Stimulated activated CD8-positive, alpha-beta memory T cell treated with anti-CD3 and anti-CD28 coated beads, Interleukin-12 subunit alpha, Interleukin-12 subunit beta, amount 100 ng/mL, for 24 hours (primary cell): ENCODE results near the gene DEGS2.

Experiments used
- DNase-seq: peaks from one replicate; pipeline ENCODE4 v3.0.0-alpha.2; 2020; ENCODE audit errors: extremely low read depth

DEGS2 gene

DNA sequence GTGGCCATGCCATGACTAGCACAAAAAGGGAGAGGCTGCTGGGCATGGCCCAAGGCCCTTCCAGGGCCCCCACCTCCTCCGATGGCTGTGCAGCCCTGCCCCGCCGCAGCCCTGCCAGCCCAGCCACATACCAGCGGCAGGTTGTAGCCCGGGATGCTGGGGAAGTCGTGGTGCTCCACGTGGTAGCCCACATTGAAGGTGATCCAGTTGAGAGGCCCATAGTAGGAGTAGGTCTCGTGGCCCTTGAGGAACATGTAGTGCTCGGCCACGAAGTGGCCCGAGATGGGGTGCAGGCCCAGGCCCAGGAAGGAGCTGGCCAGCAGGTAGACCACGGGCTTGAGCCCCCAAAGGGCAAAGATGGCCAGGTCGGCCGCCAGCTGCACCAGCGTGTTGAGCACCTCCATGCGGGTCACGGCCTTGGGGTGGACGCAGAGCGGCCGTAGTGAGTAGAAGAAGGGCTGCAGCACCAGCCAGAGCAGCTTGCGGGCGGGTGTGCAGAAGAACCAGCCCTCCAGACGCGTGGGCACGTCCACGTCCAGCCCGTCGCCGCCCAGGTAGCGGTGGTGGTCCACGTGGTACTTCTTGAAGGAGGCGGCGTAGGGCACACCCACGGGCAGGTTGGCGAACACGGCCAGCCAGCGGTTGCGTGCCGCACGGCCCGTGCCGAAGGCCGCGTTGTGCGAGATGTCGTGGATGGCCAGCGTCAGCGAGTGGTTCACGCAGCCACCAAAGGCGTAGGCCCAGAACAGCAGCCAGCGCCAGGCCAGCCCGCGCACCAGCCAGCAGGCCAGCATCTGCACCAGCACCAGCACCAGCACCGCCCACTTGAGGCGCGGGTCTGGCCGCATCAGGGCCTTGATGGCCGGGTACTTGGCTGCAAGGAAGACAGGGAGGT is 10.4 kb downstream of the DEGS2 start:
- DNase-seq, result no peak

DNA sequence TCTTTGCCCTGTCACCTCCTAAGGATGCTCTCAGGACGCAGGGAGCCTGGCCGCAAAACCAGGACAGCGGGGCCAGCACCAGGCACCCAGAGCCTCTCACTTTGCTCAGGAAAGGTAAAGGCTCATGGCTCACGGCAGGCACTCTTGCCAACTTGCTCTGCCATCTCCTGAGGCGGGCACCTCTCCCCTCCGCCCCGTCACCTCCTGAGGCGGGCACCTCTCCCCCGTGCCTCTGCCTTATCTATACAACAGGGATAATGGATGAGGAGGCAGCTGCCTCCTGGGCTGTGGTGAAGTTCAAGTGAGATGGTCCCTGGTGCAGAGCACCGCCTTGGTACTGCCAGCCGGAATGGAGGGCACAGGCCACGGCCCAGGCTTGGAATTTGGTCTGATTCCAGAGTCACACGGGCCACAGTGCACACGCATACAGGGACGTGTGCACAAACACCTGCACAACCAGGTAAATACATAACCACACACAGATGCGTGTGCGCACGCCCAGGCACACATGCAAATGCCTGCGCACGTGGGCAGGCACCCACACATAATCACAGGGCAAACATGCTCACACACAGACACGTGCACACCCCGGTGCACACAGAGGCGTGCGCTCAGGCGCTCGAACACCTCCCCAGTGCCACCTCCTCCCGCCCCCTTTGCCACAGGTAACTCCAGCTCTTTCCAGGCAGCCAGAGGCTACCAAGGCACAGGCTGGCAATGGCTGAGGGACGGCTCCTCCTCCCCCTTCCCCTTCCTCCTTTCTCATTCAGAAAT is 11.6 kb downstream of the DEGS2 start:
- DNase-seq, result no peak

DNA sequence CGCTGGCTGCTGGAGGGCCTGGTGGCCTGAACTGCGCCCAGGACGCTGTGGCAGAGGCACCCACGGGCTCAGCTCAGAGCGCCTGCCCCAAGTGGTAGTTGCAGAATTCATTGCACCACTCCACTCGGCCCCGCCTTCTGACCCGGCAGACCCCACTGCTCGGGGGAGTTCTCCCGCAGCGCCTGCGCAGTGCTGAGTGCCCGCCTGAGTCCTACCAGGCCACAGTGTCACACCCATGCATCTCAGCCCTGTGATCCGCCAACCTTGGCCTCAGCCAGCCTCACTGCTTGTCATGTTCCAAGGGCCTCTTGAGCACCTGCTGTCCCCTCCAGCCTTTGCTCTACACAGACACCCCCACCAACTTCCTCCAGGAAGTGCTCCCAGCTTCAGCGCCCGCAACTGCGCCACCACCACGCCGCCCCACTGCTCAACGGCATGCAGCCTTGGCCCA is 12.2 kb downstream of the DEGS2 start:
- peak; percentile 52 for DNase-seq

DNA sequence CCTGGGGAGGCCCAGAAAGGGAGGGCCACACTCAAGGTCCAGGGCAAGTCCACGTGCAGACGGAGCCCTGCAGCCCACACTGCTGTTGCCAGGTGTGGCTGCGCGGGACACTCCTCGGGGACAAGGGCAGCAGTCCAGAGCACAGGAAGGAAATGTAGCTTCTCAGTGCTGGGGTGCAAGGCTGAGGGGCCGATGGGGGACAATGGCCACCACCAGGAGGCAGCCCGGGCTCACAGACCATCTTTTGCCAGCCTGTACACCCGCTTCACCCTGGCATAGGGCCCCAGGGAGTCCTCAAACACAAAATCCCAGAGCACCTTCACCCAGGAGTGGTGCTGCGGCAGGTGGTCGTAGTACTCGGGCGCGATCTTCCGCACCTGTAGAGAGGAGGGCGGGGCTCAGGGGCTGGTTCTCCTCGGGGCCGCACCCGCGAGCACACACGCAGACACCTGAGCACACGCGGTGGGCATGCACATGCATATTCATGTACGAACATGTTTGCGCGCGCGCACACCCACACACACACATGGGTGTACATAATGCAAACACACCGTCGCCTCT is 12.8 kb downstream of the DEGS2 start:
- no peak for DNase-seq

DNA sequence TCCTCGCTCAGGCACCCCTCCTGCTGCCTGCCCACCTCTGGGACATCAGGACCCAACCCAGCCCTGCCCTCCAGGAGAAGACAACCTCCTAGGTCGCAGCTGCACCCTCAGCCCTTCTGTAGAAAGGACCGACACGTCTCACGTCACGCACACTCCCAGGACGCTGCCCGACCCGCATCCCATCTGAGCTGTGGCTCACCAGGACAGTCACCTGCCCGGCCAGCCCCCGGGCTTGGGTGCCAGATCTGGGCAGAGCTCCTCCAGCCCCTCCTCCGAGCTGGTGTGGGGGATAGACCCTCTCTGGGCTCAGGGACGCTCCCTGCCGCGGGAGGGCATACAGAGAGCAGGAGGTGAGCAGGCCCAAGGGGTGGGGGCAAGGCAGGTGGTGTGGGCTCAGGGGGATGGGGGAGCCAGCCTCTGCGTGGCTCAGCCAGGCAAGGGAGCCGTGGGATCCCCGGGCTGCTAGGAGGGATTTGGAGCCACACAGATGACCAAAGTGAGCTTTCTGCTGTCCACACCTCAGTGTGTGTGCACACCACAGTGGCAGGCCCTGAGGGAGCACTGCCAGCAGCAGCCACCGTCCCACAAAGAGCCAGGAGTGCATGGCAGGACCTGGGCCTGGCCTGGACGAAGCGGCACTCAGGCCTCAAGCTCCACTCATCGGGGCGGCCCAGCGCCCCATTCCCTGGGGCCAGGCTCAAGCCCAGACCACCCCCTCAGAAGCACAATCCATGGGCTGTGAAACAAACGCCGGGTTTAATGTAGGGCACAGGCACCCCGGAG is 13.6 kb downstream of the DEGS2 start:
- no peak for DNase-seq

DNA sequence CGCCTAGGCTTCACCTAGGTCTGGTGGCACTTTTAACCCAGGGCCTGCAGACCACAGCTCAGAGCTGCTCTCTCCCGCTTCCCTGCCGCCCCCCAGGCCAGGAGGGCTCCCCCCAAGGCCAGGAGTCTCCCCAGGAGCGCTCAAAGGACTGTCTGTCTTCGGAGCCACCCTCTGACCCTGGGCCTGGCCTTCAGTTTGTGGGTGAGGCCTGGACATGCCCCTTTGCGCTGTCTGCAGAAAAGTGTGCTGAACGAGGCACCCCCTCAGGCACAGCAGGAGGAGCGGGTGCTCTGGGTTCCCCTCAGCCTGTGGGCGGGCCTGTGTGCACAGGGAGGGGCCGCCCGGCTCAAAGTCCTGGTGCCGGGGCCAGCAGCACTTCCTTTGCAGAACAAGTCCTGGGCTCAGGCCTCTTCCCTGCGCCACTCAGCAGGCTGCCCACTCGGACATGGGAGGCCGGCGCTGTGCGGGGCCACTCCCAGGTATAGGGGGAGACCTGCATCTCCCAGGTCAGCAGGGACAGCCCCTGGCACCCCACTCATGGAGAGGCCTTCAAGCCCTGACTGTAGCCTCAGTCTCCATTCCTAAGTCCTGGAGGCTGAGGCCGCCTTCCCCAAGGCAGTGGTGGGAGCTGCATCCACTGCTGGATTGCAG is 14.3 kb downstream of the DEGS2 start:
- DNase-seq, result no peak

DNA sequence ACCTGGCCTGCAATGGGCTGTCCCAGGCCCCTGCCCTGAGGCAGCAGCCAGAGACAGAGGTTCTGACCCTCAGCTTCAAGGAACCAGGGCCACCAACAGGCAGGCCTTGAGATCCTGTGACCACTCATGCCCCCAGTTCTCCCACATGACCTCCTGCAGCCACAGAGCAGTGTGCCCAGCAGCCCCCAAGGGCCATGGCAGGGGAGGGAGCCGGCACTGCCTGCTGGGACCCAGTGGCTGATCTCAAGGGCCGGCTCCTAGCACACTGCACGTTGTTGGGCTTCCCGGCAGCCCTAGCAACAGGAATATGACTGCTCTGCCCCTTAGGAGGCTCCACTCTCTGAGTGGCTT is 14.8 kb downstream of the DEGS2 start:
- DNase-seq, result no peak

DNA sequence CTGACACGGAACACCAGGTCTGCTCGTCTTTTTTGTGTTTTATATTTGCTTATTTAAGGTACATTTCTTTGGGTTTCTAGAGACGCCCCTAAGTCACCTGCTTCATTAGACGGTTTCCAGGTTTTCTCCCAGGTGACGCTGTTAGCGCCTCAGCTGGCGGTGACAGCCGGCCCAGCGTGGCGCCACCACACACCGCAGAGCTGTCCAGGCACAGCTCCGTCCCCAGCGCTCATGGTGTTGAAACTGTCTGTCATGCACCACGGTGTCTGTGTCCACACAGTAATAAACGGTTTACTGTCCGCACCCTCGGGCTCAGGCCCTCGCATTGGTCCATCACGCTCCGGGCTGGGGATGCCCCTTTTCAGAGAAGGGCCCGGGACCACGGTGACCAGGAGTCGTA is 15.5 kb downstream of the DEGS2 start:
- DNase-seq, result no peak

DNA sequence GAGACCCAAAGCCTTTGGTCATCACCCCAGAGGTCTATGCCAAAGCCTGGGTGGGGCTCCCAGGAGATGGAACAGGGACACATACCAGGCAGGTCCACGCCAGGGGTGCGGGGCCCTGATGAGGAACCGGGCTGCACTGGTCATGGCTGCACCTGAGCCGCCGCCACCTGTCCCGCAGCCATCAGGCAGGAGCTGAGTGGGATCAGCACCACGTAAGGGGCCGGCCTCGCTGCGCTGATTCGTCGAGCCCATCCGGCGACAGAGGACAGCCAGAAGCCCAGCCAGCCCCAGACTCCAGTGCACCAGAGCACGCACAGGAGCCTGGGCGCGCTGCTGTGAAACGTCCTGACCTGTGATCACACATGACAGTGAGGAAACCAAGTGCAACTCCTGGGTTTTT is 15.9 kb downstream of the DEGS2 start:
- no peak for DNase-seq

DNA sequence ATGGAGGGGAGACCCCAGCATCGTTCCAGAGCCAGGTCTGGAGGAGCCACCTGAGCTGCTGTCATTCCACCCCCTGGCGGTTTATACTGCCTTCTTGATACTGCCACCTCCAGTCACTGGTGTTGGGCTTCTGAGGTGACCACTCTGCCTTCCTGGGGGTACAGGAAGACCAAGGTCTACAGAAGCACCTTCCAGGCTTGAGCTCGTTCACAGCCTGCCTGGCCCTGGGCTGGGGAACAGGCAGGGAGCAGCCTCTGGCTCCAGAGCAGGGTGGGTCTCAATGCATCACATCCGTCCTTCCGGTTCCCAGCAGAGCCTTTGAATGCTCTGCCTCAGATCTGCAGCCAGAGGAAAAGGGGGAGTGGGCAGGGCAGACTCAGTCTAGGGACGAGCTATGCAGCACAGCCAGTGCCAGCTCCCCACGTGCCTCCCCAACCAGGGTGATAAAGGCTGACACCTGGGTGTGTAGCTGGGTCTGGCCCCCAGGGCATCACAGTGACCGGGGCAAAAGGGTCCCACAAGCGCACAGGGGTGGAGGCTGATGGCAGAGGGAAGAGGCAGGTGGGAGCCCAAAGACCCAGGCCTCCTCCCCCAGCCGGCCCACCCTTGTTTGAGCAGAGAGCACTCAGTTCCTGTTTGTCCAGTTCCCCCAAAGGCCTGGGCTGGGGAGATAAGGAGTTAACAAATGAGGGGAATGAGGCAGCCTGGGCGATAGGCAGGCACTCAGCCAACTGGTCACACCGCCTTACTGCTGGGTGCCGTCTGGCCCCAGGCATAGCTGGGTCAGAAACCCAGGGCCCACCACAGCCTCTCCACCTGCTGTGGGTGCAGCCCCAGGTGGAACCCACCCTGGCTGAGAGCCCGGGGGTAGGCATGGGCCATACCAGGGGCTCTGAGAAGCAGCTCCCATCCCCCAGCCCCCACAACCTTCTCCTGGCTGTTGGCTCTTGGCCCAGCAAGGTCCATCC is 17.1 kb downstream of the DEGS2 start:
- no peak for DNase-seq

DNA sequence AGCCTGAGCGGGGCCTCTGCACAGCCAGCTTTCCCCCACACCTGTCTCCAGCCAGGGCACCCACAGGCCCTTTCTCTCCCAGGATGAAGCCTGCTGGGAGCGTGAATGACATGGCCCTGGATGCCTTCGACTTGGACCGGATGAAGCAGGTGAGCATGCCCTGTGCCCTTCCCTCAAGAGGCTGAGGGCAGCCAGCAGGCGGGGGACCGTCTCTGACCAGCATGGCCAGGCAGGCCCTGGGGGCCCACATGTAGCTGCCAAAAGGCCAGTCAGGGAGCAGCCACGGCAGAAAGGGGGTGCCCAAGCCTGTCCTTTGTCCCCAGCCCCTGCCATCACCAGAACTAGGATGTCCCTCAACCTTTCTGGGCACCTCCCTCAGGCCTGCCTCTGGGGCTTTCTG is 18.3 kb downstream of the DEGS2 start:
- no peak for DNase-seq

DNA sequence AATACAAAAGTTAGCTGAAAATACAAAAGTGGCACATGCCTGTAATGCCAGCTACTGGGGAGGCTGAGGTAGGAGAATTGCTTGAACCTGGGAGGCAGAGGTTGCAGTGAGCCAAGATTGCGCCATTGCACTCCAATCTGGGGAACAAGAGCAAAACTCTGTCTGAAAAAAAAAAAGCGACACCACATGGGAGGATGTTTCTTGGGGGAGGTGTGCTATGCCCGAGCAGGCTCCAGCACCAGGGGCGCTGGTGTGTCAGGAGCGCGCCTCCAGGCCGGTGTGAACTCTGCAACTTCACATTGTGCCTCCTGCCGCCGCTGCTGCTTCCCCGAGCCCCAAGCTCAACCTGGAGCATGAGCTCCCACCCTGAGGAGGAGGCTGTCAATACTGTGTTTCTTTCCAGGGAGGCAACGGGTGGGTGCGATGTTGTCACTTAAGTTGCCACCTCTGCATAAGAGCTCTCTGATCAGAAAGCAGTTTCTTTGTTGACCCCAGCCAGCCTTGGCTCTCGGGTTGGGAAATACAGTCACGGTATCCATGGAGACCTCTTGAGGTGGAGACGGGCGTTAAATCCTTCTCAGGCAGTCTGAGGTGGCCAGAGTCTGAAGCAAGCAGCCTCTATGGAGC is 18.9 kb downstream of the DEGS2 start:
- DNase-seq, result no peak

DNA sequence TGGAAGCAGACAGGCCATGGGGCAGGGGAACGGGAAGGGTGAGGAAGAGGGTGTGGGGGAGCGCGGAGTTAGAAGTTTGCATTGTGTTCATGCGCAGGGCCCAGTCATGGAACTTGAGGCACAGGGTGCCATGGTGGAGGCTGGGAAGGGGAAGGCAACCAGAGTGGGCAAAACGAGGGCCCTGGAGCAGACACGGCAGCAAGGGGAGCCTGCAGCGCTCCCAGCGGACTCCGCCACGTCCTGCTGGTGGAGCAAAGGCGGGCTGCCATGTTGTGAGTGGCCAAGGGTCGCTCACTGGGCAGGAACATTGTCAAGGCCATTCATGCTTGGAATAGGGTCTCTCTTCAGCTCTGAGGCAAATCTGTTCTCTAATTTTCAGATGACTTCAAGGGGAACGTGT is 20.5 kb downstream of the DEGS2 start:
- no peak for DNase-seq

DNA sequence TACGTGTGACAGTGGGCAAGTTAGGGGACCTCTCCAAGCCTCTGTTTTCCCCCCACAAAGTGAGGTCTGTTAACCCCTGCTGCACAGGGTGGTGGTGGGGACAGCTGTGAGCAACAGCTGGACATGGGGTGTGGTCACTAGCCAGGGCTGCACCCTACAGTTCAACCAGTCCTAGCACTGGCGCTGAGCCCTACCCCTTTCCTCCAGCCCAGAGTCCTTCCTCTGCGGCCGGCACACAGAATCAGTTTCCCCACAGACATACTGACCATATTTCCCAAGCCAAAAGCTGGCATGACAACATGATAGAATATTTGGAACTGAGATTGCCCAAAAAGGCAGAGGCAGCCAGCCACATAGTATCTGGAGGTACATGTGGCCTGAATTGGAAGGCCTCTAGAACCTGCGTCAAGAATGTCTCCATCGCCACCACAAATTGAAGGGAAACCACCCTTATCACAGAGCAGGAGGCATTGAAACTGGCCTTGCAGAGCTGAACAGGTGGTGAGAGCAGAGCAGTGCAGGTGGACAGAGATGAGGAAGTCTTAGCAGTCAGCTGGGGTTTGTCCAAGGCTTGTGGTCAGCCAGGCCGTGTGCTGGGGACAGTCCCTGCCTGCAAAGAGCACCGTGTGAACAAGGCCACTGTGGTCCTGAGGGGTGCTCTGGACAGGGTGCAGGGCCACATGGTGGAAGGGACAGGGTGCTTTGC is 21.2 kb downstream of the DEGS2 start:
- no peak for DNase-seq

DNA sequence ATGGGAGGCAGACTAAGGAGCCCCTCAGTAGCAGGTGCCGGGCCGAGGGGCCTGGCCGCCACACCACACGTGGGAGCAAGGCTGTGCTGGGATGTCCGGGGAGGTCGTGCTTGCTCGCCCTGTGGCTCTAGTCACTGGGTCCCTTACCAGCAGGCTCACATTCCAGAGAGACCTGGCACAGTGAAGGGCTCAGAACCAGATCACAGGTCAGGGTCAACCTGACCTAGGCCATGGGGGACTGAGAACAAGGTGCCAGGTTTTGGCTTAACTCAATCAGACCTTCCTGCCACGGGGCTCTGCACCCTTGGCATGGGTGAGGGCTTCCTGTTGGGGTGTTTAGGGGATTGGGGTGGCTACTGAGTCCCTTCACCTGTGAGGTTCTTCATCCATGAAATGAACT is 22.3 kb downstream of the DEGS2 start:
- DNase-seq, result no peak

DNA sequence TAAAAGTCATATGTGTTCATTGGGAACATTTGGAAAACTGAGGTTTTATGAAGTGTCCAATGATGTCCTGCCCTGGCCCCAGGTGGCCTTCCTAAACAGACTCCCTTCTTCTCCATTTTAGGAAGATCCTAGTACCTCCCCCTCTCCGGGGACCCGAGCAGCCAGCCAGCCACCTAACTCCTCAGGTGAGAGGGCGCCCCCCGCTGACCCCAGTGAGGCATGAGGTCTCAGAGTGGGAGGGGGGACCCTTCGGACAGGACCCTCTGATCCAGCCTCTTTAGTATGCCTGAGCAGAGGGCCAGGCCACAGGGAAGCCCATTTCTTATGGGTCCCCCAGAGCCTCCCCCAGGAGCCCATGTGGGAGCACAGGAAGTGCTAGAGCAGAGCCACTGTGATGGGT is 23.7 kb downstream of the DEGS2 start:
- no peak for DNase-seq

DNA sequence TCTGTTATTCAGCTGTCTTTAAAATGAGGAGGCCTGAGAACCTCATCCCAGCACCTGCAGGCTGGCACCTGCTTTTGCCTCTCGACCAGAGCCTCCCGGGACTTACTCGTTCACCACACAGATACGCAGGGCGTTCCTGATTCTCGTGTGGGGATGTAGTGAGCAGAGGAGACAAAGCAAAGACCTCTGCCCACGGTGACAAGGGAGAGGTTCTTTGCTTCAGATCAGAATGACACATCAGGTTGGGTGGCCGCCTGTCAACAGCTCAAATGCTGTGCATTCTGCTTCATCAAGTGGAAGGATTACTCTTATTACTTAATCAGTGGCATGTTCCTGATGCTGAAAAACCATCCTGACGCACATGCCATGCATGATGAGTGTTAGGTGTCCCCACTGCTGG is 24.4 kb downstream of the DEGS2 start:
- no peak for DNase-seq

DNA sequence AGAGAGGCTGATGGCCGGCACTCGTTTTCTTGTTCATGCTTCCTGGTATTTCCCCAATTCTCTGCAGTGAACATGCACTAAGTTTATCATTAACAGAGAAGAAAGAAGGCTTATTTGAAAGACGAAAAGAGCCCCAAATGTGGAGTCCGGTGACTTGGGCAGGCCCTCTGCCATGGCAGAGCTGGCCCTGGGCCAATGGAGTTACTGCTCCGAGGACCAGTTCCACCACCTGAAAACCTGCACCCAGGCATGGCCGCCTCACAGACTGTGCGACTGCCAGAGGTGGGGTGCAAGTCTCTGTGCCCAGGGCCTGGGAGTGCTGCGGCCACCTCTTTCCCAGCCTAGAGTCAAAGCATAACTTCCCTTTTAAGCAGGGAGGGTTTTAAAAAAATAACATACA is 24.9 kb downstream of the DEGS2 start:
- DNase-seq, result no peak

DNA sequence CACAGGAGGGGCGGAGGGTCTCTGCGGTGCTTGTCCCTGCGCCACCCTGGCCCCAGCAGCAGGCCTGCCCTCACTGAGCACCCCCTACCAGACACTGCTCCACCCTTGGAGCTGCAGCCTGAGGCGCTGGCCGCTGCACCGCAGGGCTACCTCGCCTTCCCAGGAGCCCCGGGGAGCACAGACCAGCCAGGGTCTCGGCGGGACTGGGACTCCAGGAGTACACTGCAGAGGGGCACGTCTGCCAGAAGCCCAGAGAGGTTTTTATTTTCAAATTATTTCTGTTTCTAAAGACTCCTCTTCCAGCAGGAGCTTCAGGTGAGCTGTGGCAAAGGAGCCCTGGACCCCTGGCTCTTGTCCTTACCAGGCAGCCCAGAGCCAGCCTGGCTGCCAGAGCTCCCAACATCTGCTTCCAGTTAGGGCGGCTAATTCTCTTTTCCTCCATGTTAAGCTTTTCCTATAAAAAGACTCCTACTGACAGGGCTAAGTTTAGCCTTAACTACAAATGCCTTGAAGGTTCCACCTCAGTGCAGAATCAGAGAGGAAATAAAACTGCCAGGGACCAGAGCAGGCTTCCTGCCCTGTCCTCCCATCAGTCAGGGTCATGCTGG is 26.4 kb downstream of the DEGS2 start:
- no peak for DNase-seq
